Stomach (tissue), 4 donors: ENCODE results near the gene BCR.

Source experiments
- EP300 ChIP-seq: sonication (generic); formaldehyde crosslinking; IDR thresholded peaks from one replicate; pipeline ENCODE4 v1.6.1; 2017; ENCODE audit warnings: antibody characterized with exemption
- POLR2A ChIP-seq, 4 donors: fragments of 450-650 bp; IDR thresholded peaks; one replicate each; pipeline ENCODE4 v1.6.1; 2016; ENCODE audit warnings: antibody characterized with exemption in 4 of 4, control low read depth in 2 of 4, mild to moderate bottlenecking in 1 of 4, moderate library complexity in 1 of 4
- POLR2AphosphoS5 ChIP-seq, 3 donors: sonication (generic); formaldehyde crosslinking; IDR thresholded peaks; one replicate each; pipeline ENCODE4 v1.6.1; 2016; ENCODE audit warnings: antibody characterized with exemption in 3 of 3
- TF ChIP-seq, protein P1 (sequence below), 7 experiments: fragments of 450-650 bp in 4 of 7; fragments of 200-600 bp in 3 of 7; sonication (generic) in 3 of 7; IDR thresholded peaks; one replicate each; pipeline ENCODE4 v1.5.1; 2016 to 2019; ENCODE audit warnings: antibody characterized with exemption in 7 of 7, control low read depth in 2 of 7, mild to moderate bottlenecking in 1 of 7

GRCh38 chr22:23313791-23314567 lies 133.7 kb downstream of the BCR start:
- no peak for TF ChIP-seq EP300
- TF ChIP-seq, protein P1, sequence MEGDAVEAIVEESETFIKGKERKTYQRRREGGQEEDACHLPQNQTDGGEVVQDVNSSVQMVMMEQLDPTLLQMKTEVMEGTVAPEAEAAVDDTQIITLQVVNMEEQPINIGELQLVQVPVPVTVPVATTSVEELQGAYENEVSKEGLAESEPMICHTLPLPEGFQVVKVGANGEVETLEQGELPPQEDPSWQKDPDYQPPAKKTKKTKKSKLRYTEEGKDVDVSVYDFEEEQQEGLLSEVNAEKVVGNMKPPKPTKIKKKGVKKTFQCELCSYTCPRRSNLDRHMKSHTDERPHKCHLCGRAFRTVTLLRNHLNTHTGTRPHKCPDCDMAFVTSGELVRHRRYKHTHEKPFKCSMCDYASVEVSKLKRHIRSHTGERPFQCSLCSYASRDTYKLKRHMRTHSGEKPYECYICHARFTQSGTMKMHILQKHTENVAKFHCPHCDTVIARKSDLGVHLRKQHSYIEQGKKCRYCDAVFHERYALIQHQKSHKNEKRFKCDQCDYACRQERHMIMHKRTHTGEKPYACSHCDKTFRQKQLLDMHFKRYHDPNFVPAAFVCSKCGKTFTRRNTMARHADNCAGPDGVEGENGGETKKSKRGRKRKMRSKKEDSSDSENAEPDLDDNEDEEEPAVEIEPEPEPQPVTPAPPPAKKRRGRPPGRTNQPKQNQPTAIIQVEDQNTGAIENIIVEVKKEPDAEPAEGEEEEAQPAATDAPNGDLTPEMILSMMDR (IDR thresholded peaks at IDR 0.05): no peak
- no peak for TF ChIP-seq POLR2A (IDR thresholded peaks at IDR 0.05)
- TF ChIP-seq POLR2AphosphoS5 (IDR thresholded peaks at IDR 0.05): no peak
